ENCODE results near the gene DFFA. TPM values are rescaled to one million over a fixed set of nuclear protein-coding genes. Genes with fewer than 3 reads are reported as not detected.

DFFA gene
- total RNA-seq, 2 experiments from 2014 or later: 31.9 to 33.2 TPM

Other genes with a start within 250 kb of the DFFA start
- gene PGD, start 73.5 kb downstream of the DFFA start, total RNA-seq: 10 to 100 TPM; 67.1 to 67.3 TPM
- gene CENPS, start 42.1 kb downstream of the DFFA start, total RNA-seq: 10 to 100 TPM; 10.0 to 11.5 TPM
- under 1 TPM; 0.31 to 0.39 TPM for gene CORT, start 22.5 kb downstream of the DFFA start, total RNA-seq
- gene PEX14, start 2.4 kb upstream of the DFFA start, total RNA-seq: 10 to 100 TPM; 21.6 to 25.2 TPM

All from activated naive CD8-positive, alpha-beta T cell treated with anti-CD3 and anti-CD28 coated beads, Interleukin-2, amount 10 ng/mL, durations not matched to agents 7 days and 5 days (primary cell).